GM12864 (cell line): ENCODE data around the gene FRY.

ENCODE experiments used
- DNase-seq: peaks from one replicate; pipeline ENCODE4 v3.0.0-alpha.2; 2011; ENCODE audit warnings: low read depth
- H3K4me3 ChIP-seq: 2 replicates; pipeline ENCODE4 v1.5.1; 2011; ENCODE audit warnings: mild to moderate bottlenecking, low read depth, low read length, control low read depth
- TF ChIP-seq, protein P1 (sequence below): IDR thresholded peaks from 2 replicates; pipeline ENCODE4 v1.5.1; 2011; ENCODE audit warnings: low read depth, mild to moderate bottlenecking, moderate library complexity, low read length, control low read depth, inconsistent platforms; ENCODE audit errors: missing control alignments

FRY gene

DNA sequence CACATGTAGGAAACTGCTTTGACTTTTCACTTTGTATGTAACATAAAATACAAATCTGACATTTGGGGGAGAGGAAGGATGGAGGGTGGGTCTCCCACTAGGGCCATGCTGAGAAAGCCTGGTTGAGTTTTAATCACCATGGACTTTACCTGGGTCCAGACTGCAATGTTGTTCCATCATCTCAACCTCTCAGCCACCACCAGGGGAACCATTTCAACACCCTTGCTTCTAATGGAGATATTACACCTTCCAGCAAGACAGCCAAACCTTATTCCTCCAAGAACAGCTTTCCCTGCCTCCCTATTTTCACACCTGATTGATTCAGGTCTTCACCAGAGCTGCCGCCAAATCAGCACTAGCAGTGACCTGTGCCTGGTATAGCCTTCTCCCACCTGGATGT is 227.5 kb downstream of the FRY start:
- TF ChIP-seq, protein P1, sequence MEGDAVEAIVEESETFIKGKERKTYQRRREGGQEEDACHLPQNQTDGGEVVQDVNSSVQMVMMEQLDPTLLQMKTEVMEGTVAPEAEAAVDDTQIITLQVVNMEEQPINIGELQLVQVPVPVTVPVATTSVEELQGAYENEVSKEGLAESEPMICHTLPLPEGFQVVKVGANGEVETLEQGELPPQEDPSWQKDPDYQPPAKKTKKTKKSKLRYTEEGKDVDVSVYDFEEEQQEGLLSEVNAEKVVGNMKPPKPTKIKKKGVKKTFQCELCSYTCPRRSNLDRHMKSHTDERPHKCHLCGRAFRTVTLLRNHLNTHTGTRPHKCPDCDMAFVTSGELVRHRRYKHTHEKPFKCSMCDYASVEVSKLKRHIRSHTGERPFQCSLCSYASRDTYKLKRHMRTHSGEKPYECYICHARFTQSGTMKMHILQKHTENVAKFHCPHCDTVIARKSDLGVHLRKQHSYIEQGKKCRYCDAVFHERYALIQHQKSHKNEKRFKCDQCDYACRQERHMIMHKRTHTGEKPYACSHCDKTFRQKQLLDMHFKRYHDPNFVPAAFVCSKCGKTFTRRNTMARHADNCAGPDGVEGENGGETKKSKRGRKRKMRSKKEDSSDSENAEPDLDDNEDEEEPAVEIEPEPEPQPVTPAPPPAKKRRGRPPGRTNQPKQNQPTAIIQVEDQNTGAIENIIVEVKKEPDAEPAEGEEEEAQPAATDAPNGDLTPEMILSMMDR: peak; percentile 26
- DNase-seq: no peak
- H3K4me3 ChIP-seq: no peak overlapping the region

DNA sequence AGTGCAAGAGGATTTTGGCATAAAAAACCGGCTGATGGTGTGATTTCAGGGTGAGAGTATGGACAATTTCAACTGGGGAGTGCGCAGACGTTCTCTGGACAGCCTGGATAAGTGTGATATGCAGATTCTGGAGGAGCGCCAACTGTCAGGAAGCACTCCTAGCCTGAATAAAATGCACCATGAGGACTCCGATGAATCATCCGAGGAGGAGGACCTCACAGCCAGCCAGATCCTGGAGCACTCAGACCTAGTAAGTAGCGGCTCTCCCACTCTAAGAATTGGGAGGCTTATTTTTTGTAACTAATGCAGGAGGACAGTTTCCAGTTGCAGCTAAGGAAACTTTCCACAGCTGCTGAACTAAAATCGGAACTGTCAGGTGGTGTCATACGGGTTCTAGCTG is 230.0 kb downstream of the FRY start:
- H3K4me3 ChIP-seq: no peak overlapping the region
- no peak for DNase-seq
- TF ChIP-seq, protein P1: no peak

DNA sequence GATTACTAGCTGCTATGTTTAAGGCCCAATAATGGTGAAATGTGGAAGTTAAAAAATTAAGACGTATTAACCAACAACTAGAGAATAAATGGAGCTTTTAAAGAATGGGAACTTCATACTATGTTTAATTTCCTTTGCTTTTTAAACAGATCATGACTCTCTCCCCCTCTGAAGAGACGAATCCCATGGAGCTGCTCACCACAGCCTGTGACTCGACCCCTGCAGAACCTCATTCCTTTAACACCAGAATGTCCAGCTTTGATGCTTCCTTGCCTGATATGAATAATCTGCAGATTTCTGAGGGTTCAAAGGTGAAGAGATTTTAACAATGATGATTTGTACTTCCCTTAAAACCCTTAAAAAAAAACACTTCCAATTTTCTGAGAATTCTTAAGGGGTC is 230.6 kb downstream of the FRY start:
- no peak overlapping the region for H3K4me3 ChIP-seq
- TF ChIP-seq, protein P1: no peak
- DNase-seq: no peak

DNA sequence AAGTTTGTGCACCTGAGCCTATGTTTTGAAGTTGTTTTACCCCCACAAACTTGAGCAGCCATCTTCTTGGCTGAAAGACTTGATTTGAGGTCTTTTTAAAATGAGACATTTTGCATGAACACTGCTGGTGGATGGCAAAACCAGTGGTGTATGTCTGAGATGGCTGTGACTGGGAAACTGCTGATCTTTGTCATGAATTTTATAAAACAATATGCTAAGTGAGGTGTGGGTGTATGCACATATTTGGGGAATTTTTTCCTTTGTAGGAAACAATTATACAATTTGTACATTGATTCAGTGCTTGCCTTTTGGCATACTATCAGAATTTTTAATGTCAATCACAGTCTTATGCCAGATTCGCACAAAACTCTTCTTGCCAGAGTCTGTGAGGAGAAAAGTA is 231.0 kb downstream of the FRY start:
- H3K4me3 ChIP-seq: no peak overlapping the region
- TF ChIP-seq, protein P1: no peak
- DNase-seq: no peak

DNA sequence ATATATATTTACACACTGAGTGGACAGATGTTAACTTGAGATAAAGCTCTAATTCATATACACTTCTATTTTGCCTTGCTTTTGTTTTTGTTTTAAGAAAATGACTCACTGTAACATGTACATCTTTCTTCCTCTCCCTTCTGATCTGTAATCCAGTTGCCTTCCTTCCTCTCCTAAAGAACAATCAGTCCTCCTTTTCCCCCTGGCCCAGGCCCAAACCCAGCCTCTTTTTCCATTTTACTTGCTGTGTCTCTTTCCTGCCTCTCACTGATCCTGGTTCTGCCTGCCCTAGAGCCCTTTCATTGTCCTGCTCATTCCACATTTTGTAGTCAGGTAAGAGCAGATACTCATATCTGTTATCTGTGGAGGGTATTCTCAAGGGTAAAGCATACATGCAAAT is 232.8 kb downstream of the FRY start:
- no peak overlapping the region for H3K4me3 ChIP-seq
- DNase-seq: no peak
- TF ChIP-seq, protein P1: no peak

DNA sequence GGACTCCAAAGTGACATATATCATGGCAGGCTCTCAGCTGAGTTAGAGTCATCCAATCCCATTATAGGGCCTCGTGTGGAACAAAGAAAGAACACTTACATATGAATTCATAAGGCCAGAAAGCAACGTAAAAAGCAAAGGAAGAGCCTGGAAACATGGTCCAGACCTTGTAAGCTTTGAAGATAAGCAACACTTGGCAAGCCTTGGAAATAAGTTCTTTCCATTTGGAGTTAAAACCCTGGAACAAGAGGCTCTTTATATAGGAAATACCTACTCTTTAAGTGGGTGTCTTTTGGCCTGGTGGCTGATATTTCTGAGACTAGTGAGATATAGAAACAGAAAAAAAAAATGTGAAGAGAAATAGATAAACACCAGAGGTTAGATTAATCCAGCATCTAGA is 234.2 kb downstream of the FRY start:
- no peak for DNase-seq

DNA sequence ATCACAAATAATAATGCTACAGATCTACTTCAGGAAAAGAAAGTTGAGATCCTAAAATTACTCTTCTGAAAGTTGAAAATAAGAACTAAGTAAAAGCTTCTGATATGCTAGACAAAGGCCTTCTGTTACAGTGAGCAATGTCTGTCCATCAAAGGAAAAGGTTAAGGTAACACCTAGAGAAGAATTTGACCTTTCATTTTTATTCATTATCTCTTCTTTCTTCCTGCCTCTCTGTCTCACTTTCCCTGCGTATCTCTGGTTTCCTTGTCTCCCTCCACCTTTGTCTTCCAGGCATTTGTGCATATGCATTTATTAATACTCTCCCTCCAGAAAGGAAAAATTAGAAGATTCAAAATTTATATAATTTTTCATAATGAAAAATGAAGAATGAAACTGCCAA is 234.6 kb downstream of the FRY start:
- H3K4me3 ChIP-seq: no peak overlapping the region
- TF ChIP-seq, protein P1: no peak
- no peak for DNase-seq

More for the DNA sequence above, 234.2 kb downstream of the FRY start:
- H3K4me3 ChIP-seq: no peak overlapping the region
- TF ChIP-seq, protein P1: no peak
